BJ (cell line): ENCODE measurements around the gene NFKBIZ. TPM values are rescaled to one million over a fixed set of nuclear protein-coding genes. Genes with fewer than 3 reads are reported as not detected.

Experiments used
- CTCF ChIA-PET: fragments of 350-600 bp; formaldehyde crosslinking; extraction: SDS; loops from one replicate; lab custom pipeline; 2021; ENCODE audit warnings: antibody characterized with exemption, inconsistent platforms; lab: Yijun Ruan, JAX
- POLR2A ChIA-PET: fragments of 300-600 bp; sonication (Branson Sonifier 250); formaldehyde crosslinking; extraction: SDS; loops from one replicate; lab custom pipeline; 2021; ENCODE audit warnings: antibody characterized with exemption; lab: Charles Lee
- DNase-seq: peaks from one replicate; pipeline ENCODE4 v3.0.0-alpha.2; 2011; ENCODE audit warnings: low read depth
- H3K27me3 ChIP-seq: 2 replicates; pipeline ENCODE4 v1.6.0; 2011; ENCODE audit warnings: low read length; ENCODE audit not compliant: control insufficient read depth, insufficient read depth
- H3K36me3 ChIP-seq: 2 replicates; pipeline ENCODE4 v1.5.1; 2011; ENCODE audit warnings: low read length; ENCODE audit not compliant: control insufficient read depth, insufficient read depth
- H3K4me3 ChIP-seq: 2 replicates; pipeline ENCODE4 v1.5.1; 2011; ENCODE audit warnings: low read depth, mild to moderate bottlenecking, control low read depth, low read length
- CTCF ChIP-seq: IDR thresholded peaks from 2 replicates; pipeline ENCODE4 v1.5.1; 2011; ENCODE audit warnings: low read depth, mild to moderate bottlenecking, control low read depth, inconsistent platforms, low read length, moderate library complexity; ENCODE audit not compliant: insufficient read depth
- polyA plus RNA-seq: library from polyadenylated mRNA; depleted of rRNA; stranded (reverse); fragments of >200 nt; gene quantifications from 2 replicates; pipeline ENCODE4 v1.2.3, GENCODE V29; 2011

Gene NFKBIZ
- polyA plus RNA-seq, 1 experiment, result 50.1 TPM

DNA sequence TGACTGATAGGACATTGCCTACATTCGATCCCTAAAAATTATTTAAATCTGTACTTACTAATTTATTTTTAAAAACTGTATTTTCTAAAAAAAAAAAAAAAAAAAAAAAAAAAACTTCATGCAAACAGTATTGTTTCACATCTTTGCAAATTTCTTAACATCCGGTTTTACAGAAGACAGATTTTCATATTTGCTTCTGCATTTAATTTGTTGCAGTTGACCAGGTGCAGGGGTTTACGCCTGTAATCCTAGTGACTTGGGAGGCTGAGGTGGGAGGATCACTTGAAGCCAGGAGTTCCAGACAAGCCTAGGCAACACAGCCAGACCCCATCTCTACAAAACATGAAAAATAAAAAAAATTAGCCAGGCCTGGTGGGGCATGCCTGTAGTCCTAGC is 6.4 kb upstream of the NFKBIZ start:
- POLR2A ChIA-PET, result interaction anchor here (0.6 kb wide), 3 partner anchors 10 to 337 kb away, joined by 3 to 7 read pairs (median 4); no protein-coding TSS in a partner anchor
- Histone ChIP-seq H3K4me3 (no peak overlapping the region), H3K27me3 (no peaks in the 10 kb centered on the region), H3K36me3 (no peaks in the 10 kb centered on the region)
- CTCF ChIA-PET, result no interaction called here
- no peak for TF ChIP-seq CTCF
- DNase-seq, result no peak

DNA sequence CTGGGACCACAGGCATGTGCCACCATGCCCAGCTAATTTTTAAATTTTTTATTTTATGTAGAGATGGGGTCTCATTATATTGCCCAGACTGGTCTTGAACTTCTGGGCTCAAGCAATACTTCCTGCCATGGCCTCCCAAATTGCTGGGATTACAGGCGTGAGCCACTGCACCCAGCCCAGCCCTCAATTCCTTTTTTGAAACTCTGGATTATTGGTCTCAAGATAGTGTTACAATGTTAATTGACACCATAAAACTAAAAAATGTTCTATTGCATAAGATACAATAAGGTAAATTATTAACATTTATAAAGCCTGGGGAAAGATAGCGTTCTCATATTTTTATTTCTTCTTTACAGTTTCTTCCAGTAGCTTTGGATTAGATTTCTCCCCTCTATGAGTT is 3.9 kb upstream of the NFKBIZ start:
- CTCF ChIA-PET, result interaction anchor here (0.6 to 1.5 kb wide), 4 partner anchors 11 to 384 kb away, joined by 3 to 4 read pairs (median 4); no protein-coding TSS in a partner anchor
- Histone ChIP-seq H3K27me3 (no peaks in the 10 kb centered on the region), H3K36me3 (no peaks in the 10 kb centered on the region), H3K4me3 (no peak overlapping the region)
- DNase-seq, result no peak
- no peak for TF ChIP-seq CTCF
- POLR2A ChIA-PET, result no interaction called here

DNA sequence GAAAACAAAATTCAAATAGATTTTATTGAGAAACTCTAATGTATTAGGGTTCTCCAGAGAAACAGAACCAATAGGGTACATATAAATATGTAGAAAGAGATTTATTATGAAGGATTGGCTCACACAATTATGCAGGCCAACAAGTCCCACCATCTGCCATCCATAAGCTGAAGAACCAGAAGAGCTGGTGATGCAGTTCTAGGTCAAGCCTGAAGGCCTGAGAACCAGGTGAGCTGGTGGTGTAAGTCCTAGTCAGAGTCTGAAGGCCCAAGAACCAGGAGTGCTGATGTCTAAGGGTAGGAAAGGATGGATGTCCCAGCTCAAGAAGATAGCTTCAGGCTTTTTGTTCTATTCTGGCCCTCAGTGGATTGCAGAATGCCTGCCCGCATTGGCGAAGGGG is 2.6 kb upstream of the NFKBIZ start:
- Histone ChIP-seq H3K4me3 (no peak overlapping the region), H3K27me3 (no peaks in the 10 kb centered on the region), H3K36me3 (no peaks in the 10 kb centered on the region)
- no peak for TF ChIP-seq CTCF
- CTCF ChIA-PET, result interaction anchor here (1.0 kb wide), 1 partner anchor 20 kb away, joined by 3 read pairs; no protein-coding TSS in a partner anchor
- DNase-seq, result no peak
- POLR2A ChIA-PET, result no interaction called here

- ChIA-PET POLR2A (interaction anchor here (0.7 kb wide), 1 partner anchor 377 kb away, joined by 5 read pairs; no protein-coding TSS in a partner anchor), CTCF (interaction anchor here (1.0 kb wide), 1 partner anchor 20 kb away, joined by 3 read pairs; no protein-coding TSS in a partner anchor)
- Histone ChIP-seq H3K27me3 (no peaks in the 10 kb centered on the region), H3K36me3 (peaks cover 1% of the 10 kb centered on the region; the same call in 1 of the 2 replicates), H3K4me3 (no peak overlapping the region)
- no peak for DNase-seq
- TF ChIP-seq CTCF, result no peak
Measured at GRCh38 chr3:101847328-101847727, 2.0 kb upstream of the NFKBIZ start.

DNA sequence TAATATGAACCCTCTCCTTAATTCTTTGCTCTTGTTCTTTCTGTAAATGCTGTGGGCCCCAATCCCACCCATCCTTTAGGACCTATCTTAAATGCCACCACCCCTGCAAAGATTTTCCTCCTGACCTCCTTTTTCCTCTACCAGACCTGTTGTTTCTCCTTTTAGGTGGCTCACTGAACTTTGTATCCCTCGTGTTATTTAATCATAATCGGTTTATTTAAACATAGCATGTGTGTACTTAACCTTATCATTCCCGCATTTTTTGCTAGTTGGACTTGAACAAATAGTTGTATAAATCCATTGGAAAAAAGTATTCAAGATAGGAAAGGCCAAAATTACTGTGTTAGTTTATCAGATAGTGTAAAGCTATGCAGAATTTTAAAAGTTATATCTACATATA is 988 bp upstream of the NFKBIZ start:
- TF ChIP-seq CTCF, result no peak
- CTCF ChIA-PET, result interaction anchor here (1.1 to 2.2 kb wide), 3 partner anchors 9 to 377 kb away, joined by 3 to 10 read pairs (median 8); no protein-coding TSS in a partner anchor
- POLR2A ChIA-PET, result interaction anchor here (0.6 to 2.1 kb wide), 3 partner anchors 21 to 332 kb away, joined by 5 to 7 read pairs (median 6); no protein-coding TSS in a partner anchor
- no peak for DNase-seq
- Histone ChIP-seq H3K27me3 (no peaks in the 10 kb centered on the region), H3K4me3 (no peak overlapping the region; the same call in 1 of the 2 replicates), H3K36me3 (peaks cover 7% of the 10 kb centered on the region)
